ENCODE measurements around the gene NGDN.

Gene NGDN

GRCh38 chr14:23478109-23478759 lies 8.7 kb downstream of the NGDN start:
- peak; percentile 6 to 51 (median 35) for DNase-seq

GRCh38 chr14:23481362-23481970 lies 12.0 kb downstream of the NGDN start:
- DNase-seq, result no peak

GRCh38 chr14:23481979-23482822 lies 12.7 kb downstream of the NGDN start:
- no peak for DNase-seq

- DNase-seq, result no peak
Measured at GRCh38 chr14:23482823-23483148, 13.3 kb downstream of the NGDN start.

- DNase-seq, result no peak
Measured at GRCh38 chr14:23483236-23483854, 13.8 kb downstream of the NGDN start.

GRCh38 chr14:23485326-23485725 lies 15.8 kb downstream of the NGDN start:
- no peak for DNase-seq

GRCh38 chr14:23486036-23486435 lies 16.5 kb downstream of the NGDN start:
- no peak for DNase-seq

GRCh38 chr14:23487216-23487615 lies 17.7 kb downstream of the NGDN start:
- DNase-seq, result no peak

GRCh38 chr14:23492618-23493272 lies 23.2 kb downstream of the NGDN start:
- DNase-seq, result no peak

- DNase-seq, result no peak
Measured at GRCh38 chr14:23494223-23494622, 24.7 kb downstream of the NGDN start.

GRCh38 chr14:23512156-23512555 lies 42.7 kb downstream of the NGDN start:
- no peak for DNase-seq

GRCh38 chr14:23513005-23513817 lies 43.7 kb downstream of the NGDN start:
- no peak for DNase-seq

GRCh38 chr14:23513818-23514643 lies 44.5 kb downstream of the NGDN start:
- DNase-seq, result no peak

GRCh38 chr14:23514644-23514957 lies 45.1 kb downstream of the NGDN start:
- DNase-seq, result no peak

GRCh38 chr14:23517650-23518326 lies 48.3 kb downstream of the NGDN start:
- DNase-seq, result no peak

GRCh38 chr14:23518709-23519108 lies 49.2 kb downstream of the NGDN start:
- DNase-seq, result no peak

- DNase-seq, result no peak
Measured at GRCh38 chr14:23520899-23521533, 51.5 kb downstream of the NGDN start.

- DNase-seq, result no peak
Measured at GRCh38 chr14:23521785-23522640, 52.5 kb downstream of the NGDN start.

- DNase-seq, result no peak
Measured at GRCh38 chr14:23522643-23523198, 53.2 kb downstream of the NGDN start.

Measured in activated CD4-positive, CD25-positive, alpha-beta regulatory T cell (primary cell).